T47D (cell line): ENCODE results near the gene VPS29.
A peak's percentile ranks its signal among the peaks of the same experiment; 100 is the strongest.

Experiments
- DNase-seq, 2 experiments: peaks; one replicate each; pipeline versions ENCODE4 v3.0.0 to v3.0.0-alpha.2; 2011 to 2012; ENCODE audit warnings: low read depth in 1 of 2, low spot score in 1 of 2
- JUND ChIP-seq: IDR thresholded peaks from 2 replicates; pipeline ENCODE4 v1.6.1; 2012; ENCODE audit warnings: low read depth
- in situ Hi-C: cut with HindIII; loops from 2 replicates; pipeline ENCODE4 v1.10.0; 2016; ENCODE audit warnings: low sequenced_read_pairs, low pct_unique_long_range_greater_than_20kb

VPS29 gene

GRCh38 chr12:110458756-110459155 is 43.2 kb downstream of the VPS29 start:
- in situ Hi-C loops: no loop called here
- no peak for DNase-seq
- no peak for TF ChIP-seq JUND

- DNase-seq: no peak
- in situ Hi-C loops: no loop called here
Observed at GRCh38 chr12:110453569-110454296, 48.2 kb downstream of the VPS29 start.

GRCh38 chr12:110451263-110451662 is 50.6 kb downstream of the VPS29 start:
- DNase-seq: no peak
- no peak for TF ChIP-seq JUND
- in situ Hi-C loops: no loop called here

More at GRCh38 chr12:110453569-110454296, 48.2 kb downstream of the VPS29 start:
- TF ChIP-seq JUND: no peak

GRCh38 chr12:110449799-110450497 is 52.0 kb downstream of the VPS29 start, which contains the start of gene ARPC3:
Gene ARPC3, minus strand, starts transcription at chr12:110450337. Its CDS starts 77 bp downstream, at chr12:110450260.
- no peak for TF ChIP-seq JUND
- in situ Hi-C loops: no loop called here

DNA sequence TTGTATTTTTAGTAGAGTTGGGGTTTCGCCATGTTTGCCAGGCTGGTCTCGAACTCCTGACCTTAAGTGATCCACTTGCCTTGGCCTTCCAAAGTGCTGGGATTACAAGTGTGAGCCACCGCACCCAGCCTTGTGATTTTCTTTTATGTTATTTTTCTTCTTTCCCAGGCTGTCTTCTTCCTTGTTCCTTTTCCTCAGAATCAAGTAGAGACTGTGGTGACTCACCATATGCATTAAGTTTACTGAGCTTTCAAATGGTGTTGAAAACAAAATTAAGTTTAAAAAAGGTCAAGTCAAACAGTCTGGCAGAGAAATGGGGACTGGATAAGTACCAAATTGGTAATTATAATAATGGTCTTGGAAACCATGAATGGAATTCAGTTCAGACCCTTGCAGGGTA is 57.5 kb downstream of the VPS29 start:
- in situ Hi-C loops: no loop called here
- no peak for TF ChIP-seq JUND
- DNase-seq: no peak

More at GRCh38 chr12:110449799-110450497, 52.0 kb downstream of the VPS29 start, which contains the start of gene ARPC3:
- peak; percentile 73 to 98 for DNase-seq
